H9 (cell line): ENCODE results near the gene L3MBTL4. TPM values are rescaled to one million over a fixed set of nuclear protein-coding genes. Genes with fewer than 3 reads are reported as not detected.

Experiments used
- DNase-seq: peaks from one replicate; pipeline ENCODE4 v3.0.0-alpha.2; 2017
- H2AFZ ChIP-seq: one replicate; pipeline ENCODE4 v1.6.1; 2013; ENCODE audit warnings: mild to moderate bottlenecking, low read length, control low read depth, moderate library complexity
- H2AK5ac ChIP-seq: 2 replicates; pipeline ENCODE4 v1.6.1; 2013; ENCODE audit warnings: low read length, control low read depth, mixed read lengths; ENCODE audit not compliant: insufficient read length
- H2BK120ac ChIP-seq: one replicate; pipeline ENCODE4 v1.6.1; 2013; ENCODE audit warnings: low read depth, mild to moderate bottlenecking, low read length, control low read depth, inconsistent platforms; ENCODE audit not compliant: poor library complexity, severe bottlenecking
- H2BK12ac ChIP-seq: 2 replicates; pipeline ENCODE4 v1.6.1; 2013; ENCODE audit warnings: low read length, control low read depth, mixed read lengths, low read depth; ENCODE audit not compliant: insufficient read length
- H2BK15ac ChIP-seq: 2 replicates; pipeline ENCODE4 v1.6.1; 2013; ENCODE audit warnings: low read depth, low read length, control low read depth
- H2BK20ac ChIP-seq: one replicate; pipeline ENCODE4 v1.6.1; 2013; ENCODE audit warnings: low read depth, mild to moderate bottlenecking, low read length, control low read depth, inconsistent platforms; ENCODE audit not compliant: poor library complexity, severe bottlenecking
- H2BK5ac ChIP-seq: 2 replicates; pipeline ENCODE4 v1.6.1; 2013; ENCODE audit warnings: low read length, control low read depth, mixed read lengths; ENCODE audit not compliant: insufficient read length
- H3K14ac ChIP-seq: 2 replicates; pipeline ENCODE4 v1.6.1; 2013; ENCODE audit warnings: low read length, control low read depth; ENCODE audit not compliant: insufficient read depth
- H3K18ac ChIP-seq: 2 replicates; pipeline ENCODE4 v1.6.1; 2013; ENCODE audit warnings: low read depth, mild to moderate bottlenecking, mixed read lengths, low read length, control low read depth; ENCODE audit not compliant: insufficient read length
- H3K23ac ChIP-seq: 2 replicates; pipeline ENCODE4 v1.6.1; 2013; ENCODE audit warnings: low read length, control low read depth, mixed read lengths, low read depth; ENCODE audit not compliant: insufficient read length
- H3K23me2 ChIP-seq: 2 replicates; pipeline ENCODE4 v1.6.1; 2013; ENCODE audit warnings: low read depth, mild to moderate bottlenecking, mixed read lengths, low read length, control low read depth; ENCODE audit not compliant: insufficient read length, poor library complexity, severe bottlenecking
- H3K27ac ChIP-seq: 2 replicates; pipeline ENCODE4 v1.5.1; 2013; ENCODE audit warnings: low read length, control low read depth, mixed read lengths, low read depth; ENCODE audit not compliant: insufficient read length
- H3K27me3 ChIP-seq: 2 replicates; pipeline ENCODE4 v1.6.1; 2013; ENCODE audit warnings: low read length, control low read depth, inconsistent platforms; ENCODE audit not compliant: insufficient read depth
- H3K4ac ChIP-seq: 2 replicates; pipeline ENCODE4 v1.6.1; 2013; ENCODE audit warnings: low read depth, mild to moderate bottlenecking, control low read depth, inconsistent platforms, low read length, moderate library complexity
- H3K4me1 ChIP-seq: 2 replicates; pipeline ENCODE4 v1.6.1; 2013; ENCODE audit warnings: low read length, control low read depth, inconsistent platforms; ENCODE audit not compliant: insufficient read depth
- H3K4me2 ChIP-seq: 2 replicates; pipeline ENCODE4 v1.6.1; 2013; ENCODE audit warnings: low read length, control low read depth, mixed read lengths; ENCODE audit not compliant: insufficient read length, insufficient read depth
- H3K56ac ChIP-seq: 2 replicates; pipeline ENCODE4 v1.6.1; 2013; ENCODE audit warnings: low read depth, mild to moderate bottlenecking, mixed read lengths, low read length, control low read depth; ENCODE audit not compliant: insufficient read length
- H3K79me1 ChIP-seq: 2 replicates; pipeline ENCODE4 v1.6.1; 2013; ENCODE audit warnings: low read depth, mild to moderate bottlenecking, moderate library complexity, low read length, control low read depth, inconsistent platforms; ENCODE audit not compliant: insufficient read depth, poor library complexity, severe bottlenecking
- H3K79me2 ChIP-seq: 2 replicates; pipeline ENCODE4 v1.6.1; 2013; ENCODE audit warnings: low read length, control low read depth, inconsistent platforms; ENCODE audit not compliant: insufficient read depth
- H3K9ac ChIP-seq: 2 replicates; pipeline ENCODE4 v1.6.1; 2013; ENCODE audit warnings: low read length, control low read depth, mixed read lengths; ENCODE audit not compliant: insufficient read length; ENCODE audit errors: extremely low read depth
- H3K9me3 ChIP-seq: one replicate; pipeline ENCODE4 v1.6.1; 2013; ENCODE audit warnings: low read depth, low read length, inconsistent platforms; ENCODE audit not compliant: control insufficient read depth
- H3T11ph ChIP-seq: one replicate; pipeline ENCODE4 v1.6.1; 2013; ENCODE audit warnings: mild to moderate bottlenecking, low read length, control low read depth, inconsistent platforms
- H4K20me1 ChIP-seq: one replicate; pipeline ENCODE4 v1.6.1; 2013; ENCODE audit not compliant: control insufficient read depth, insufficient read length, insufficient read depth
- H4K5ac ChIP-seq: 2 replicates; pipeline ENCODE4 v1.6.1; 2013; ENCODE audit warnings: low read depth, mild to moderate bottlenecking, mixed read lengths, low read length, control low read depth; ENCODE audit not compliant: insufficient read length
- H4K8ac ChIP-seq: replicated peaks from 2 replicates; pipeline ENCODE4 v1.6.1; 2013; ENCODE audit warnings: low read length, control low read depth, mixed read lengths, low read depth; ENCODE audit not compliant: insufficient read length
- H4K91ac ChIP-seq: 2 replicates; pipeline ENCODE4 v1.6.1; 2013; ENCODE audit warnings: low read depth, mild to moderate bottlenecking, moderate library complexity, mixed read lengths, low read length, control low read depth; ENCODE audit not compliant: insufficient read length
- H3K27ac Mint-ChIP-seq, 3 experiments: 2 replicates in 2 of 3; 3 replicates in 1 of 3; pipeline ENCODE4 v1.8.0; 2020 to 2021; ENCODE audit warnings: mixed read lengths in 3 of 3, mild to moderate bottlenecking in 1 of 3, moderate library complexity in 1 of 3
- H3K27me3 Mint-ChIP-seq: 2 replicates; pipeline ENCODE4 v1.8.0; 2021; ENCODE audit warnings: low read depth, mild to moderate bottlenecking, moderate library complexity, mixed read lengths
- H3K36me3 Mint-ChIP-seq, 3 experiments: 2 replicates in 2 of 3; 3 replicates in 1 of 3; pipeline ENCODE4 v1.8.0; 2020 to 2021; ENCODE audit warnings: low read depth in 3 of 3, mixed read lengths in 3 of 3; ENCODE audit not compliant: insufficient read depth in 1 of 3
- H3K4me1 Mint-ChIP-seq, 2 experiments: 2 replicates each; pipeline ENCODE4 v1.8.0; 2020; ENCODE audit warnings: mixed read lengths in 2 of 2
- H3K4me3 Mint-ChIP-seq, 2 experiments: 2 replicates in 1 of 2; 3 replicates in 1 of 2; pipeline ENCODE4 v1.8.0; 2020 to 2021; ENCODE audit warnings: mild to moderate bottlenecking in 2 of 2, mixed read lengths in 2 of 2, moderate library complexity in 1 of 2
- H3K9me3 Mint-ChIP-seq, 2 experiments: 2 replicates in 1 of 2; 3 replicates in 1 of 2; pipeline ENCODE4 v1.8.0; 2020; ENCODE audit warnings: mild to moderate bottlenecking in 2 of 2, mixed read lengths in 2 of 2, moderate library complexity in 1 of 2
- WGBS: extraction: QIAGEN DNeasy Blood & Tissue Kit; methylation state at CpG from one replicate; pipeline ENCODE4 v1.1.7; 2013; ENCODE audit warnings: missing lambda C conversion rate, low lambda C conversion rate, mixed read lengths; ENCODE audit not compliant: insufficient read length; ENCODE audit errors: extremely low coverage; 5-methylcytosine and 5-hydroxymethylcytosine counted together
- total RNA-seq: library from RNA; stranded (reverse); gene quantifications from 2 replicates; pipeline ENCODE4 v1.2.1, GENCODE V29; 2021
- TF ChIP-seq, protein P1 (sequence below): fragments of 200-600 bp; sonication (generic); conservative IDR thresholded peaks from 3 replicates; pipeline ENCODE4 v1.8.0; 2021; ENCODE audit warnings: antibody characterized with exemption, mild to moderate bottlenecking

The L3MBTL4 gene
- total RNA-seq, 1 experiment from 2014 or later, result 1.9 TPM

DNA sequence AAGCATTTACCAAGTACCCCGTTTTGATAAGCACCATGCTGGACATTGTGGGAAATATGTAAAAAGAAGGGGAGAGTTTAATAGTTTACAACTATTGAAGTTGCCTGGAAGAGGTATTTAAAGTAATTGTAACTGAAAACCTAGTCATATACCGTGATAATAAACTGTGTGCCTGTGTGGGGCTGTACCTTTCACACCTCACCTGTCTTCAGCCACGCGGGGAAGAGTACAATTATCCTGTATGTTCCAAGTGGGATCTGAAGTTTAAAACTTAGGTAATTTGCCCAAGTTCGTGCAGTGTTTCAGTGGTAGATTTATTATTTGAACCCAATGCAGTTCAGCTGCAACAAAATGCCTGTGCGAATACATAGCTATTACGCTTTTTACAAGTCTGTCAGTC lies 391.2 kb downstream of the L3MBTL4 start:
- H3K4me1 ChIP-seq, result no peaks in the 10 kb centered on the region
- H3K27me3 ChIP-seq, result no peaks in the 10 kb centered on the region
- Mint-ChIP-seq H3K9me3 (peaks cover 0 to 3% of the 10 kb centered on the region in 2 experiments; a peak in 3 of 5 replicates), H3K4me3 (no peak overlapping the region), H3K27me3 (peaks cover 4% of the 10 kb centered on the region), H3K4me1 (peaks cover 22 to 24% of the 10 kb centered on the region in 2 experiments), H3K36me3 (peaks cover 0 to 2% (median 0%) of the 10 kb centered on the region in 3 experiments; a peak in 1 of 7 replicates), H3K27ac (no peak overlapping the region)
- no peak overlapping the region for H3K9ac ChIP-seq
- no peak overlapping the region for H2BK20ac ChIP-seq
- H2AK5ac ChIP-seq, result no peak overlapping the region
- H3K56ac ChIP-seq, result no peak overlapping the region
- TF ChIP-seq, protein P1, sequence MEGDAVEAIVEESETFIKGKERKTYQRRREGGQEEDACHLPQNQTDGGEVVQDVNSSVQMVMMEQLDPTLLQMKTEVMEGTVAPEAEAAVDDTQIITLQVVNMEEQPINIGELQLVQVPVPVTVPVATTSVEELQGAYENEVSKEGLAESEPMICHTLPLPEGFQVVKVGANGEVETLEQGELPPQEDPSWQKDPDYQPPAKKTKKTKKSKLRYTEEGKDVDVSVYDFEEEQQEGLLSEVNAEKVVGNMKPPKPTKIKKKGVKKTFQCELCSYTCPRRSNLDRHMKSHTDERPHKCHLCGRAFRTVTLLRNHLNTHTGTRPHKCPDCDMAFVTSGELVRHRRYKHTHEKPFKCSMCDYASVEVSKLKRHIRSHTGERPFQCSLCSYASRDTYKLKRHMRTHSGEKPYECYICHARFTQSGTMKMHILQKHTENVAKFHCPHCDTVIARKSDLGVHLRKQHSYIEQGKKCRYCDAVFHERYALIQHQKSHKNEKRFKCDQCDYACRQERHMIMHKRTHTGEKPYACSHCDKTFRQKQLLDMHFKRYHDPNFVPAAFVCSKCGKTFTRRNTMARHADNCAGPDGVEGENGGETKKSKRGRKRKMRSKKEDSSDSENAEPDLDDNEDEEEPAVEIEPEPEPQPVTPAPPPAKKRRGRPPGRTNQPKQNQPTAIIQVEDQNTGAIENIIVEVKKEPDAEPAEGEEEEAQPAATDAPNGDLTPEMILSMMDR, result no peak
- no peak overlapping the region for H2AFZ ChIP-seq
- no CpG with 5 or more reads among the region's 7 CpGs for whole genome bisulfite sequencing
- no peak overlapping the region for H4K8ac ChIP-seq
- no peaks in the 10 kb centered on the region for H4K20me1 ChIP-seq
- no peak overlapping the region for H3K27ac ChIP-seq
- no peak for DNase-seq
- H3K18ac ChIP-seq, result no peak overlapping the region
- H2BK12ac ChIP-seq, result no peak overlapping the region
- H3K14ac ChIP-seq, result no peak overlapping the region
- H3K23me2 ChIP-seq, result no peaks in the 10 kb centered on the region
- H3K4me2 ChIP-seq, result no peak overlapping the region
- no peak overlapping the region for H2BK120ac ChIP-seq
- H3T11ph ChIP-seq, result no peak overlapping the region
- no peaks in the 10 kb centered on the region for H3K79me2 ChIP-seq
- no peak overlapping the region for H4K91ac ChIP-seq
- H3K4ac ChIP-seq, result no peak overlapping the region
- H2BK15ac ChIP-seq, result no peak overlapping the region
- no peak overlapping the region for H2BK5ac ChIP-seq
- no peaks in the 10 kb centered on the region for H3K9me3 ChIP-seq
- no peaks in the 10 kb centered on the region for H3K79me1 ChIP-seq
- no peak overlapping the region for H4K5ac ChIP-seq
- no peak overlapping the region for H3K23ac ChIP-seq
